HCT116 (cell line): Measurements from ENCODE around the gene TTLL11. TPM values are rescaled to one million over a fixed set of nuclear protein-coding genes. Genes with fewer than 3 reads are reported as not detected.

Experiments used
- ATAC-seq: fragments of 200-7000 bp; cut with Tn5 transposase; 2 replicates; pipeline ENCODE4 v1.9.1; 2020; ENCODE audit warnings: mild to moderate bottlenecking, moderate library complexity
- BruUV-seq: library from RNA; stranded (reverse); fragments of 400-500 nt; replicated peaks from 2 replicates; lab custom pipeline; 2021; lab: Mats Ljungman, UMichigan
- CTCF ChIA-PET: fragments of 300-600 bp; sonication (Branson Sonifier 250); formaldehyde crosslinking; loops from one replicate; lab custom pipeline; 2021; ENCODE audit warnings: antibody characterized with exemption; lab: Charles Lee
- POLR2A ChIA-PET: fragments of 300-600, 350-600 bp; sonication (Branson Sonifier 250); formaldehyde crosslinking; loops from one replicate; lab custom pipeline; 2021; ENCODE audit warnings: antibody characterized with exemption; lab: Charles Lee
- RAD21 ChIA-PET, 2 experiments: fragments of 300-600 bp; sonication (Branson Sonifier 250); formaldehyde crosslinking; loops; one replicate each; lab custom pipeline; 2023; ENCODE audit warnings: low total read pairs in 2 of 2; ENCODE audit not compliant: uncharacterized antibody in 2 of 2, unreplicated experiment in 2 of 2, low non-redundant PET in 1 of 2; lab: Charles Lee
- DNase-seq: peaks from one replicate; pipeline ENCODE4 v3.0.0-alpha.2; 2010; ENCODE audit warnings: low read depth, low spot score
- H2AFZ ChIP-seq: fragments of 200-600 bp; shearing (Covaris generic), sonication (generic); 2 replicates; pipeline ENCODE4 v1.6.1; 2017; ENCODE audit warnings: low read depth, mixed run types, mixed read lengths, antibody characterized with exemption, low read length; ENCODE audit not compliant: poor library complexity, severe bottlenecking
- H3K27ac ChIP-seq: 2 replicates; pipeline ENCODE4 v1.5.1; 2012; ENCODE audit warnings: low read depth, low read length
- H3K27me3 ChIP-seq: fragments of 200-600 bp; sonication (generic); 2 replicates; pipeline ENCODE4 v1.6.1; 2016; ENCODE audit warnings: mixed run types, low read length, mixed read lengths; ENCODE audit not compliant: insufficient read depth
- H3K36me3 ChIP-seq, 2 experiments: fragments of 200-500 bp in 1 of 2; fragments of 200-600 bp in 1 of 2; sonication (Bioruptor generic) in 1 of 2; sonication (generic) in 1 of 2; 2 replicates each; pipeline versions ENCODE4 v1.5.1 to v1.6.1; 2014 to 2016; ENCODE audit warnings: low read length in 2 of 2, inconsistent platforms in 1 of 2, mixed read lengths in 1 of 2, mixed run types in 1 of 2; ENCODE audit not compliant: insufficient read depth in 2 of 2, control insufficient read depth in 1 of 2
- H3K4me1 ChIP-seq, 2 experiments: fragments of 200-600 bp in 1 of 2; sonication (generic) in 1 of 2; 2 replicates each; pipeline versions ENCODE4 v1.5.1 to v1.6.1; 2012 to 2017; ENCODE audit warnings: low read length in 2 of 2, inconsistent platforms in 1 of 2, mild to moderate bottlenecking in 1 of 2, mixed read lengths in 1 of 2, mixed run types in 1 of 2, moderate library complexity in 1 of 2; ENCODE audit not compliant: insufficient read depth in 2 of 2, control insufficient read depth in 1 of 2
- H3K4me2 ChIP-seq: fragments of 200-600 bp; sonication (generic); 2 replicates; pipeline ENCODE4 v1.6.1; 2017; ENCODE audit warnings: mixed run types, low read length, mixed read lengths
- H3K4me3 ChIP-seq, 2 experiments: fragments of 200-600 bp in 1 of 2; sonication (generic) in 1 of 2; replicated peaks in 1 of 2; 2 replicates each; pipeline ENCODE4 v1.5.1; 2011 to 2016; ENCODE audit warnings: low read length in 2 of 2, control low read depth in 1 of 2, low read depth in 1 of 2, mild to moderate bottlenecking in 1 of 2, mixed read lengths in 1 of 2, mixed run types in 1 of 2
- H3K79me2 ChIP-seq: fragments of 200-600 bp; sonication (generic); 2 replicates; pipeline ENCODE4 v1.6.1; 2017; ENCODE audit warnings: mild to moderate bottlenecking, mixed run types, low read length, moderate library complexity, mixed read lengths; ENCODE audit not compliant: insufficient read depth
- H3K9ac ChIP-seq: fragments of 200-600 bp; sonication (generic); 2 replicates; pipeline ENCODE4 v1.6.1; 2016; ENCODE audit warnings: low read length, mixed read lengths
- H3K9me2 ChIP-seq: fragments of 200-600 bp; sonication (generic), shearing (Covaris generic); 2 replicates; pipeline ENCODE4 v1.6.1; 2017; ENCODE audit warnings: mixed run types, mild to moderate bottlenecking, moderate library complexity; ENCODE audit not compliant: insufficient read depth
- H3K9me3 ChIP-seq, 2 experiments: fragments of 200-500 bp in 1 of 2; fragments of 200-600 bp in 1 of 2; sonication (Bioruptor generic) in 1 of 2; sonication (generic) in 1 of 2; 2 replicates each; pipeline ENCODE4 v1.6.1; 2014 to 2017; ENCODE audit warnings: low read length in 2 of 2, mixed read lengths in 2 of 2, inconsistent platforms in 1 of 2, low read depth in 1 of 2, mild to moderate bottlenecking in 1 of 2, mixed run types in 1 of 2, moderate library complexity in 1 of 2; ENCODE audit not compliant: control insufficient read depth in 1 of 2, insufficient read depth in 1 of 2
- H4K20me1 ChIP-seq: fragments of 200-600 bp; sonication (generic), shearing (Covaris generic); 2 replicates; pipeline ENCODE4 v1.6.1; 2017; ENCODE audit warnings: mixed run types, mild to moderate bottlenecking, moderate library complexity; ENCODE audit not compliant: insufficient read depth
- CBX3 ChIP-seq: IDR thresholded peaks from 2 replicates; pipeline ENCODE4 v1.6.1; 2012; ENCODE audit warnings: low read depth
- CEBPB ChIP-seq: IDR thresholded peaks from 2 replicates; pipeline ENCODE4 v1.6.1; 2012; ENCODE audit warnings: low read depth
- CTCF ChIP-seq, 3 experiments: fragments of 200-600 bp in 1 of 3; sonication (generic) in 1 of 3; IDR thresholded peaks in 2 of 3; conservative IDR thresholded peaks in 1 of 3; 2 replicates each; pipeline ENCODE4 v1.5.1; 2012 to 2017; ENCODE audit warnings: low read depth in 2 of 3, low read length in 2 of 3, antibody characterized with exemption in 1 of 3, borderline replicate concordance in 1 of 3, control low read depth in 1 of 3, mild to moderate bottlenecking in 1 of 3, mixed read lengths in 1 of 3, mixed run types in 1 of 3, moderate library complexity in 1 of 3; ENCODE audit not compliant: insufficient read depth in 1 of 3
- EGR1 ChIP-seq: IDR thresholded peaks from 2 replicates; pipeline ENCODE4 v1.6.1; 2012; ENCODE audit warnings: low read depth
- ELF1 ChIP-seq: IDR thresholded peaks from 2 replicates; pipeline ENCODE4 v1.6.1; 2012; ENCODE audit warnings: low read depth, borderline replicate concordance
- EZH2 ChIP-seq: fragments of 200-600 bp; sonication (generic); IDR thresholded peaks from 2 replicates; pipeline ENCODE4 v1.6.1; 2017; ENCODE audit warnings: antibody characterized with exemption, mixed run types
- EZH2phosphoT487 ChIP-seq: fragments of 200-600 bp; IDR thresholded peaks from 2 replicates; pipeline ENCODE4 v1.6.1; 2018; ENCODE audit warnings: antibody characterized with exemption, borderline replicate concordance
- FOSL1 ChIP-seq: IDR thresholded peaks from 2 replicates; pipeline ENCODE4 v1.6.1; 2012; ENCODE audit warnings: low read depth
- JUND ChIP-seq: IDR thresholded peaks from 2 replicates; pipeline ENCODE4 v1.6.1; 2012
- MAX ChIP-seq: IDR thresholded peaks from 2 replicates; pipeline ENCODE4 v1.6.1; 2012
- POLR2A ChIP-seq: IDR thresholded peaks from 2 replicates; pipeline ENCODE4 v1.7.0; 2011; ENCODE audit warnings: borderline replicate concordance; ENCODE audit not compliant: insufficient read depth, insufficient read length; ENCODE audit errors: extremely low read depth
- POLR2AphosphoS5 ChIP-seq: IDR thresholded peaks from 2 replicates; pipeline ENCODE4 v1.6.1; 2011; ENCODE audit warnings: mild to moderate bottlenecking, low read depth, low read length, moderate library complexity
- RAD21 ChIP-seq: IDR thresholded peaks from 2 replicates; pipeline ENCODE4 v1.6.1; 2012; ENCODE audit warnings: low read depth, mild to moderate bottlenecking
- REST ChIP-seq: IDR thresholded peaks from 2 replicates; pipeline ENCODE4 v1.6.1; 2012; ENCODE audit warnings: low read depth
- SIN3A ChIP-seq: IDR thresholded peaks from 2 replicates; pipeline ENCODE4 v1.6.1; 2012; ENCODE audit warnings: low read depth
- SRF ChIP-seq: IDR thresholded peaks from 2 replicates; pipeline ENCODE4 v1.6.1; 2012; ENCODE audit warnings: low read depth
- TCF7L2 ChIP-seq: IDR thresholded peaks from 2 replicates; pipeline ENCODE4 v1.7.0; 2011; ENCODE audit warnings: borderline replicate concordance, inconsistent platforms; ENCODE audit not compliant: insufficient read depth, insufficient read length; ENCODE audit errors: extremely low read depth
- YY1 ChIP-seq: IDR thresholded peaks from 2 replicates; pipeline ENCODE4 v1.6.1; 2011; ENCODE audit warnings: low read length, low read depth, moderate library complexity, mild to moderate bottlenecking; ENCODE audit not compliant: insufficient replicate concordance; ENCODE audit errors: extremely low read depth
- ZBTB33 ChIP-seq: IDR thresholded peaks from 2 replicates; pipeline ENCODE4 v1.6.1; 2011; ENCODE audit warnings: mild to moderate bottlenecking, low read length, moderate library complexity; ENCODE audit not compliant: insufficient replicate concordance; ENCODE audit errors: extremely low read depth
- ZFX ChIP-seq: fragments of 450-650 bp; IDR thresholded peaks from 2 replicates; pipeline ENCODE4 v1.6.1; 2017
- intact Hi-C: fragments of 100-400 bp; cut with micrococcal nuclease; formaldehyde crosslinking; loops from 2 replicates; pipeline ENCODE4 v1.10.0; 2022
- total RNA-seq: library from RNA; stranded (reverse); gene quantifications from one replicate; pipeline ENCODE4 v1.2.1, GENCODE V29; 2021; ENCODE audit not compliant: unreplicated experiment

The TTLL11 gene
- total RNA-seq, 1 experiment from 2014 or later = 2.2 TPM

GRCh38 chr9:121816449-121816817, 276.7 kb downstream of the TTLL11 start:
- no peak overlapping the region for H3K4me2 ChIP-seq
- no peaks in the 10 kb centered on the region for H4K20me1 ChIP-seq
- H3K9me3 ChIP-seq = no peaks in the 10 kb centered on the region
- H3K9ac ChIP-seq = no peak overlapping the region
- BruUV-seq = no TSS peak
- H3K27me3 ChIP-seq = peaks cover 10% of the 10 kb centered on the region; the same call in 1 of the 2 replicates
- H3K27ac ChIP-seq = no peak overlapping the region
- H3K4me3 ChIP-seq = no peak overlapping the region
- ChIA-PET CTCF (no interaction called here), POLR2A (no interaction called here), RAD21 (no interaction called here)
- H3K4me1 ChIP-seq = no peaks in the 10 kb centered on the region
- intact Hi-C loops = no loop called here
- no peak for TF ChIP-seq CEBPB
- TF ChIP-seq EGR1 = no peak
- no peak for TF ChIP-seq SRF
- TF ChIP-seq JUND = no peak
- no peak for TF ChIP-seq ELF1
- no peak for TF ChIP-seq TCF7L2
- no peak for TF ChIP-seq SIN3A
- no peak for TF ChIP-seq EZH2phosphoT487
- no peak for TF ChIP-seq ZFX
- no peak for TF ChIP-seq YY1
- no peak for TF ChIP-seq CTCF (IDR thresholded peaks at IDR 0.05 in 2 of 3, conservative IDR thresholded peaks at IDR 0.05 in 1 of 3; ENCODE audit: borderline replicate concordance in 1 of 3, insufficient read depth in 1 of 3, low read depth in 2 of 3, low read length in 2 of 3)
- no peak for TF ChIP-seq MAX
- TF ChIP-seq RAD21 = no peak
- no peak for TF ChIP-seq REST
- no peak for TF ChIP-seq POLR2AphosphoS5
- no peak for TF ChIP-seq POLR2A
- TF ChIP-seq FOSL1 = no peak
- TF ChIP-seq CBX3 = no peak
- no peak for TF ChIP-seq EZH2
- TF ChIP-seq ZBTB33 = no peak
- no peak for DNase-seq
- H3K36me3 ChIP-seq = no peaks in the 10 kb centered on the region
- no peak for ATAC-seq
- H3K79me2 ChIP-seq = no peaks in the 10 kb centered on the region
- H3K9me2 ChIP-seq = no peaks in the 10 kb centered on the region
- H2AFZ ChIP-seq = no peak overlapping the region
